K562 treated with DMSO at 1 percent for 4 hours (cell line): ENCODE results near the gene TMEM253. TPM values are rescaled to one million over a fixed set of nuclear protein-coding genes. Genes with fewer than 3 reads are reported as not detected.

Source experiments
- total RNA-seq: library from RNA; unstranded; fragments of 300-600 nt; gene quantifications from 2 replicates; pipeline ENCODE4 v1.2.3, GENCODE V29; 2022; ENCODE audit not compliant: insufficient read depth

TMEM253 gene
- total RNA-seq, result not detected in 2 replicates

DNA sequence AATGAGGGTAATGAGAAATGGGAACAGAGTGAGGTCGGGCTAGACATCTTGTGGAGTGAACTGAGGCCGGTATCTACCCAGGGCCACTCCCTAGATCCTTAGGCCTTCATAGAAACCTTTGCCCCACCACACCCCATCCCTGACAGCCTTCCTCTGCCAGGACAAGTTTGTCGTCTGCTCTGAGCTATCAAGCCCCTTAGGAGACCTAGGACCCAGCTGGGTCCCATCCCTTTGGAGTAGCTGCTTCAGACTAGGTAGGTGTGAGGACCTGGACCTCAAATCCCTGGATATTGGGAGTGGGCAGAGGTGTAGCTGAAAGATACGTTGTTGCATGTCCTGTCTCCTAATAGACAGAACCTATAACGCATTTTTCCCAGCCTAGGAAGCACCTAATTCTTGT, at the start of gene TMEM253:
TMEM253 (plus strand) TSS at position 136 of the 400 bp plus-strand sequence. CDS start 278 bp downstream, outside the sequence.

DNA sequence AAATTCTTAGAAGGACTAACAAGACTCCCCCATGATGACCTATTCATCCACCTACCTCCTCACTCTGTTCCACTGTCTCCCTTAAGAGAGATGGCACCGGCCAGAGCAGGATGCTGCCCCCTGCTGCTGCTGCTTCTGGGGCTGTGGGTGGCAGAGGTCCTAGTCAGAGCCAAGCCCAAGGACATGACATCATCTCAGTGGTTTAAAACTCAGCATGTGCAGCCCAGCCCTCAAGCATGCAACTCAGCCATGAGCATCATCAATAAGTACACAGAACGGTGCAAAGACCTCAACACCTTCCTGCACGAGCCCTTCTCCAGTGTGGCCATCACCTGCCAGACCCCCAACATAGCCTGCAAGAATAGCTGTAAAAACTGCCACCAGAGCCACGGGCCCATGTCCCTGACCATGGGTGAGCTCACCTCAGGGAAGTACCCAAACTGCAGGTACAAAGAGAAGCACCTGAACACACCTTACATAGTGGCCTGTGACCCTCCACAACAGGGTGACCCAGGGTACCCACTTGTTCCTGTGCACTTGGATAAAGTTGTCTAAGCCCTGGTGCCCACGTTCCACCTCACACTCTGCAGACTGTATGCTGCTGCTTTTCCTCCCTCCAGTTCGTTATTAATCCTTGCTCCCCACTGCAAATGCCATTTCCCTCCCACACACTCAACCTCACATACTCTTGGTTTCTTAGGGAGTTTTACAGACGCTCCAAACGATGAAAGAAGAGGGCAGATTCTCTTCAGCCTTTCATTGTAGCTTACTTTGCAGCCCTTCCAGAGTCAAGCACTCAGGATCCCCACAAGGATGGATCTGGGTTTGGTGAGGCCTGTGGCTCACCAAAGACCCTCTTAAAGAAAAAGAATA, 42.8 kb upstream of the TMEM253 start, which contains the start of gene RNASE8:
RNASE8 (plus strand) TSS at position 20 of the 873 bp plus-strand sequence; CDS start at position 91, 71 bp downstream.

DNA sequence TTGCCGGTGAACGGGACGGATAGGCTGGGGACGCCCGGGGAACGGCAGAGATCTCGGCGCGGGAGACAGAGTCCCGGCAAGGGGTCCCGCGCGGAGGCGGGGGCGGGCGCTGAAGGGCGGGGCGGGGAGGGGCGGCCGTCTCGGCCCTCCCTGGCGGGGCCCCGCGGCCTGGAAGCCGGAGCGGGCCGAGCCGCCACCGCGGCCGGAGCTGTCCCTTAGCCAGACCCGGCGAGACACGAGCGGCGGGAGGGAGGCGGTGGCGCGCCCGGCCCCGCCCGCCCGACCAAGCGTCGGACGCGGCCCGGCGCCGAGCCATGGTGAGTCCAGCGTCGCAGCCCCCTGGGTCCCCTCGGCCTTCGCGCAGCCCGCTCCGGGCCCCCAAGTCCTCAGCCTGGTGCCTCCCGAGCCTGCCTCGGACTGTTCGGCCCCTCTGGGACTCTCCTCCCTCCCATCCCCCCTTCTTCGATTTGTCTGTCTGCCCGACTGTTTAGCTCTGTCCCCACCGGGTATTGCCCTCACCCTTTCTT, 30.7 kb upstream of the TMEM253 start, which contains the start of gene ARHGEF40:
ARHGEF40 (plus strand) TSS at position 222 of the 527 bp plus-strand sequence; CDS start at position 315, 93 bp downstream.

DNA sequence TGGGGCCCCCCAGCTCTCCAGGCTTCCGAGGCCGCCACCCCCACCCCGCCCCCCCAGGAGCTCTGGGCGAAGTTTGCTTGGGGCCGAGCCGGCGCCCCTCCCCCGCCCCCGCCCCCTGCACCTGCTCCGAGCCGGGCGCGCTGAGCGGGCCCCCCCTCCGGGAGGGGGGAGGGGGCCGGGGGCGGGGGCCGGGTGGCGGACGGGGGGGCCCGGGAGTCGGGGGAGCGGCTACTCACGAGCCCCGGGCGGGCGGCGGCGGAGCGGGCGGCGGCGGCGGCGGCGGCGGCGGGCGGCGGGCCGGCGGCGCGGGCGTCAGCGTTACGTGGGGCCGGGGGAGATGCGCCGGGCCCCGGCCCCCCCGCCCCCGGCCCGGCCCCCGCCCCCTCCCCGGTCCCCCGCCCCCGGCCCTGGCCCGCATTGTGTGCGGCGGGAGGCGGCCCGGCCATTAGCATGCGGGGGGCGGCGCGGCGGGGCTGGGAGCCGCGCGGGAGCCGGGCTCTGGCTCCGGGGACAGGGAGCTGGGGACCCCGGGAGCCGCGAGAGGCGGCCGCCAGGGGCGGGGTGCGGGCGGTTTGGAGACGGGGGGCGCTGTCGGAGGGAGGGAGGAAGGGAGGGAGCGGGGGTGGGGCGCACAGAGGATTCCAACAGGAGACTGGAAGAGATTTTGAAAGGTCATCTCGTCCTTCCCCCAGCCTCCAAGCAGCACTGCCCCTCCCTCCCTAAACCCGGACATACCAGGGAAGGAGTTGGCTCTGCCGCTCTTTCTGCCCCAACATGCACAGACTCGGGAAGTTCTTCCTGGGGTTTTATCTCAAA, 2.6 kb upstream of the TMEM253 start, which contains the start of gene ZNF219:
ZNF219 (minus strand) TSS at position 580 of the 816 bp plus-strand sequence. CDS start 5,064 bp downstream, outside the sequence.

Other genes starting within 250 kb of the TMEM253 start
- gene RNASE3, start 209.7 kb upstream of the TMEM253 start, total RNA-seq, result not detected in 2 replicates
- gene RNASE2, start 145.6 kb upstream of the TMEM253 start, total RNA-seq, result not detected in 2 replicates
- gene METTL17, start 111.1 kb upstream of the TMEM253 start, total RNA-seq, result 65.2 and 77.8 TPM in 2 replicates
- not detected in 2 replicates for gene SLC39A2, start 101.8 kb upstream of the TMEM253 start, total RNA-seq
- 81.3 and 141 TPM in 2 replicates for gene NDRG2, start 76.0 kb upstream of the TMEM253 start, total RNA-seq
- gene TPPP2, start 70.8 kb upstream of the TMEM253 start, total RNA-seq, result not detected in 2 replicates
- not detected in 2 replicates for gene RNASE13, start 66.3 kb upstream of the TMEM253 start, total RNA-seq
- not detected in 2 replicates for gene RNASE7, start 58.7 kb upstream of the TMEM253 start, total RNA-seq
- not detected in 2 replicates for gene RNASE8, start 43.2 kb upstream of the TMEM253 start, total RNA-seq
- 4.5 and 5.3 TPM in 2 replicates for gene ARHGEF40, start 30.8 kb upstream of the TMEM253 start, total RNA-seq
- gene ZNF219, start 2.4 kb upstream of the TMEM253 start, total RNA-seq, result 17.2 and 24.1 TPM in 2 replicates
- gene OR5AU1, start 55.0 kb downstream of the TMEM253 start, total RNA-seq, result not detected in 2 replicates
- gene HNRNPC, start 168.4 kb downstream of the TMEM253 start, total RNA-seq, result 505 and 565 TPM in 2 replicates
- 0.84 and 1.1 TPM in 2 replicates for gene RPGRIP1, start 179.0 kb downstream of the TMEM253 start, total RNA-seq